H9 (cell line): ENCODE measurements around the gene ANGPT4. TPM values are rescaled to one million over a fixed set of nuclear protein-coding genes. Genes with fewer than 3 reads are reported as not detected.

Experiments used
- DNase-seq: peaks from one replicate; pipeline ENCODE4 v3.0.0-alpha.2; 2017
- H2AFZ ChIP-seq: one replicate; pipeline ENCODE4 v1.6.1; 2013; ENCODE audit warnings: mild to moderate bottlenecking, low read length, control low read depth, moderate library complexity
- H2AK5ac ChIP-seq: 2 replicates; pipeline ENCODE4 v1.6.1; 2013; ENCODE audit warnings: low read length, control low read depth, mixed read lengths; ENCODE audit not compliant: insufficient read length
- H2BK120ac ChIP-seq: one replicate; pipeline ENCODE4 v1.6.1; 2013; ENCODE audit warnings: low read depth, mild to moderate bottlenecking, low read length, control low read depth, inconsistent platforms; ENCODE audit not compliant: poor library complexity, severe bottlenecking
- H2BK12ac ChIP-seq: 2 replicates; pipeline ENCODE4 v1.6.1; 2013; ENCODE audit warnings: low read length, control low read depth, mixed read lengths, low read depth; ENCODE audit not compliant: insufficient read length
- H2BK15ac ChIP-seq: 2 replicates; pipeline ENCODE4 v1.6.1; 2013; ENCODE audit warnings: low read depth, low read length, control low read depth
- H2BK20ac ChIP-seq: one replicate; pipeline ENCODE4 v1.6.1; 2013; ENCODE audit warnings: low read depth, mild to moderate bottlenecking, low read length, control low read depth, inconsistent platforms; ENCODE audit not compliant: poor library complexity, severe bottlenecking
- H2BK5ac ChIP-seq: 2 replicates; pipeline ENCODE4 v1.6.1; 2013; ENCODE audit warnings: low read length, control low read depth, mixed read lengths; ENCODE audit not compliant: insufficient read length
- H3K14ac ChIP-seq: 2 replicates; pipeline ENCODE4 v1.6.1; 2013; ENCODE audit warnings: low read length, control low read depth; ENCODE audit not compliant: insufficient read depth
- H3K18ac ChIP-seq: 2 replicates; pipeline ENCODE4 v1.6.1; 2013; ENCODE audit warnings: low read depth, mild to moderate bottlenecking, mixed read lengths, low read length, control low read depth; ENCODE audit not compliant: insufficient read length
- H3K23ac ChIP-seq: 2 replicates; pipeline ENCODE4 v1.6.1; 2013; ENCODE audit warnings: low read length, control low read depth, mixed read lengths, low read depth; ENCODE audit not compliant: insufficient read length
- H3K23me2 ChIP-seq: 2 replicates; pipeline ENCODE4 v1.6.1; 2013; ENCODE audit warnings: low read depth, mild to moderate bottlenecking, mixed read lengths, low read length, control low read depth; ENCODE audit not compliant: insufficient read length, poor library complexity, severe bottlenecking
- H3K27ac ChIP-seq: 2 replicates; pipeline ENCODE4 v1.5.1; 2013; ENCODE audit warnings: low read length, control low read depth, mixed read lengths, low read depth; ENCODE audit not compliant: insufficient read length
- H3K27me3 ChIP-seq: 2 replicates; pipeline ENCODE4 v1.6.1; 2013; ENCODE audit warnings: low read length, control low read depth, inconsistent platforms; ENCODE audit not compliant: insufficient read depth
- H3K4ac ChIP-seq: 2 replicates; pipeline ENCODE4 v1.6.1; 2013; ENCODE audit warnings: low read depth, mild to moderate bottlenecking, control low read depth, inconsistent platforms, low read length, moderate library complexity
- H3K4me1 ChIP-seq: 2 replicates; pipeline ENCODE4 v1.6.1; 2013; ENCODE audit warnings: low read length, control low read depth, inconsistent platforms; ENCODE audit not compliant: insufficient read depth
- H3K4me2 ChIP-seq: 2 replicates; pipeline ENCODE4 v1.6.1; 2013; ENCODE audit warnings: low read length, control low read depth, mixed read lengths; ENCODE audit not compliant: insufficient read length, insufficient read depth
- H3K56ac ChIP-seq: 2 replicates; pipeline ENCODE4 v1.6.1; 2013; ENCODE audit warnings: low read depth, mild to moderate bottlenecking, mixed read lengths, low read length, control low read depth; ENCODE audit not compliant: insufficient read length
- H3K79me1 ChIP-seq: 2 replicates; pipeline ENCODE4 v1.6.1; 2013; ENCODE audit warnings: low read depth, mild to moderate bottlenecking, moderate library complexity, low read length, control low read depth, inconsistent platforms; ENCODE audit not compliant: insufficient read depth, poor library complexity, severe bottlenecking
- H3K79me2 ChIP-seq: 2 replicates; pipeline ENCODE4 v1.6.1; 2013; ENCODE audit warnings: low read length, control low read depth, inconsistent platforms; ENCODE audit not compliant: insufficient read depth
- H3K9ac ChIP-seq: 2 replicates; pipeline ENCODE4 v1.6.1; 2013; ENCODE audit warnings: low read length, control low read depth, mixed read lengths; ENCODE audit not compliant: insufficient read length; ENCODE audit errors: extremely low read depth
- H3K9me3 ChIP-seq: one replicate; pipeline ENCODE4 v1.6.1; 2013; ENCODE audit warnings: low read depth, low read length, inconsistent platforms; ENCODE audit not compliant: control insufficient read depth
- H3T11ph ChIP-seq: one replicate; pipeline ENCODE4 v1.6.1; 2013; ENCODE audit warnings: mild to moderate bottlenecking, low read length, control low read depth, inconsistent platforms
- H4K20me1 ChIP-seq: one replicate; pipeline ENCODE4 v1.6.1; 2013; ENCODE audit not compliant: control insufficient read depth, insufficient read length, insufficient read depth
- H4K5ac ChIP-seq: 2 replicates; pipeline ENCODE4 v1.6.1; 2013; ENCODE audit warnings: low read depth, mild to moderate bottlenecking, mixed read lengths, low read length, control low read depth; ENCODE audit not compliant: insufficient read length
- H4K8ac ChIP-seq: replicated peaks from 2 replicates; pipeline ENCODE4 v1.6.1; 2013; ENCODE audit warnings: low read length, control low read depth, mixed read lengths, low read depth; ENCODE audit not compliant: insufficient read length
- H4K91ac ChIP-seq: 2 replicates; pipeline ENCODE4 v1.6.1; 2013; ENCODE audit warnings: low read depth, mild to moderate bottlenecking, moderate library complexity, mixed read lengths, low read length, control low read depth; ENCODE audit not compliant: insufficient read length
- H3K27ac Mint-ChIP-seq, 3 experiments: 2 replicates in 2 of 3; 3 replicates in 1 of 3; pipeline ENCODE4 v1.8.0; 2020 to 2021; ENCODE audit warnings: mixed read lengths in 3 of 3, mild to moderate bottlenecking in 1 of 3, moderate library complexity in 1 of 3
- H3K27me3 Mint-ChIP-seq: 2 replicates; pipeline ENCODE4 v1.8.0; 2021; ENCODE audit warnings: low read depth, mild to moderate bottlenecking, moderate library complexity, mixed read lengths
- H3K36me3 Mint-ChIP-seq, 3 experiments: 2 replicates in 2 of 3; 3 replicates in 1 of 3; pipeline ENCODE4 v1.8.0; 2020 to 2021; ENCODE audit warnings: low read depth in 3 of 3, mixed read lengths in 3 of 3; ENCODE audit not compliant: insufficient read depth in 1 of 3
- H3K4me1 Mint-ChIP-seq, 2 experiments: 2 replicates each; pipeline ENCODE4 v1.8.0; 2020; ENCODE audit warnings: mixed read lengths in 2 of 2
- H3K4me3 Mint-ChIP-seq, 2 experiments: 2 replicates in 1 of 2; 3 replicates in 1 of 2; pipeline ENCODE4 v1.8.0; 2020 to 2021; ENCODE audit warnings: mild to moderate bottlenecking in 2 of 2, mixed read lengths in 2 of 2, moderate library complexity in 1 of 2
- H3K9me3 Mint-ChIP-seq, 2 experiments: 2 replicates in 1 of 2; 3 replicates in 1 of 2; pipeline ENCODE4 v1.8.0; 2020; ENCODE audit warnings: mild to moderate bottlenecking in 2 of 2, mixed read lengths in 2 of 2, moderate library complexity in 1 of 2
- CTCF ChIP-seq: fragments of 200-600 bp; sonication (generic); conservative IDR thresholded peaks from 3 replicates; pipeline ENCODE4 v1.8.0; 2021; ENCODE audit warnings: antibody characterized with exemption, mild to moderate bottlenecking
- WGBS: extraction: QIAGEN DNeasy Blood & Tissue Kit; methylation state at CpG from one replicate; pipeline ENCODE4 v1.1.7; 2013; ENCODE audit warnings: missing lambda C conversion rate, low lambda C conversion rate, mixed read lengths; ENCODE audit not compliant: insufficient read length; ENCODE audit errors: extremely low coverage; 5-methylcytosine and 5-hydroxymethylcytosine counted together
- total RNA-seq: library from RNA; stranded (reverse); gene quantifications from 2 replicates; pipeline ENCODE4 v1.2.1, GENCODE V29; 2021

The ANGPT4 gene
- total RNA-seq, 1 experiment from 2014 or later, result 0.11 TPM

GRCh38 chr20:955656-956055, 39.5 kb upstream of the ANGPT4 start:
- Histone ChIP-seq H3T11ph (no peak overlapping the region), H2BK120ac (no peak overlapping the region), H3K4me1 (no peaks in the 10 kb centered on the region), H3K79me1 (no peaks in the 10 kb centered on the region), H2BK12ac (no peak overlapping the region), H2AK5ac (no peak overlapping the region), H3K79me2 (no peaks in the 10 kb centered on the region), H2BK20ac (no peak overlapping the region), H3K14ac (no peak overlapping the region), H3K23me2 (no peaks in the 10 kb centered on the region), H3K27me3 (no peaks in the 10 kb centered on the region), H3K4me2 (no peak overlapping the region), H3K23ac (no peak overlapping the region), H3K4ac (no peak overlapping the region), H4K5ac (no peak overlapping the region), H2BK15ac (no peak overlapping the region), H2BK5ac (no peak overlapping the region), H2AFZ (no peak overlapping the region), H4K8ac (no peak overlapping the region), H3K56ac (no peak overlapping the region), H3K9ac (no peak overlapping the region), H3K18ac (no peak overlapping the region), H3K27ac (no peak overlapping the region), H4K91ac (no peak overlapping the region), H3K9me3 (no peaks in the 10 kb centered on the region), H4K20me1 (no peaks in the 10 kb centered on the region)
- DNase-seq, result no peak
- no peak overlapping the region for H3K27ac Mint-ChIP-seq
- no peaks in the 10 kb centered on the region for H3K36me3 Mint-ChIP-seq
- H3K27me3 Mint-ChIP-seq, result peaks cover 15% of the 10 kb centered on the region
- no peaks in the 10 kb centered on the region for H3K9me3 Mint-ChIP-seq
- whole genome bisulfite sequencing, result 100% methylated on average over 1 of the region's 7 CpGs
- no peak overlapping the region for H3K4me3 Mint-ChIP-seq
- peaks cover 4 to 28% of the 10 kb centered on the region in 2 experiments for H3K4me1 Mint-ChIP-seq
- no peak for TF ChIP-seq CTCF
